Measurements from ENCODE around the gene HCN4. TPM values are rescaled to one million over a fixed set of nuclear protein-coding genes. Genes with fewer than 3 reads are reported as not detected.

HCN4 gene
- total and polyA plus RNA-seq, 2 experiments from 2014 or later = 0.27 to 0.40 TPM

- Histone ChIP-seq H4K20me1 (ENCODE audit: insufficient read depth, poor library complexity, severe bottlenecking) (no peaks in the 10 kb centered on the region), H3K79me2 (no peaks in the 10 kb centered on the region), H3K27me3 (no peaks in the 10 kb centered on the region)
These were observed 21.3 kb upstream of the HCN4 start for GRCh38 chr15:73389971-73390544.

GRCh38 chr15:73389539-73389938 is 20.8 kb upstream of the HCN4 start:
- H2AFZ ChIP-seq = no peak overlapping the region
- no peaks in the 10 kb centered on the region for H3K36me3 ChIP-seq (replicated peaks; ENCODE audit: insufficient read depth, low read depth)
- no peaks in the 10 kb centered on the region for H3K79me2 ChIP-seq
- peaks cover 14% of the 10 kb centered on the region for H3K4me1 ChIP-seq (ENCODE audit: insufficient read depth)
- no peak overlapping the region for H3K4me2 ChIP-seq
- H4K20me1 ChIP-seq (ENCODE audit: insufficient read depth, poor library complexity, severe bottlenecking) = no peaks in the 10 kb centered on the region
- H3K27me3 ChIP-seq = no peaks in the 10 kb centered on the region
- no peak overlapping the region for H3K4me3 ChIP-seq
- H3K9me2 ChIP-seq (replicated peaks; ENCODE audit: insufficient read depth) = no peaks in the 10 kb centered on the region
- DNase-seq (ENCODE audit: low spot score) = peak; percentile 56
- no peak for TF ChIP-seq CTCF (IDR thresholded peaks at IDR 0.05; ENCODE audit: poor library complexity)
- TF ChIP-seq EZH2 (IDR thresholded peaks at IDR 0.05; ENCODE audit: borderline replicate concordance) = no peak
- no peak for TF ChIP-seq EZH2phosphoT487 (IDR thresholded peaks at IDR 0.05; ENCODE audit: low read depth, severe bottlenecking, unreplicated experiment)
- 36% methylated on average over 2 of the region's 2 CpGs for WGBS (ENCODE audit: low lambda C conversion rate, missing lambda C conversion rate)
- no peaks in the 10 kb centered on the region for H3K9me3 ChIP-seq (ENCODE audit: low read depth)
- H3K27ac ChIP-seq = peak overlapping the region; percentile 77

More at GRCh38 chr15:73389971-73390544, 21.3 kb upstream of the HCN4 start:
- H3K4me3 ChIP-seq = no peak overlapping the region
- H3K9me2 ChIP-seq (replicated peaks; ENCODE audit: insufficient read depth) = no peaks in the 10 kb centered on the region
- no peaks in the 10 kb centered on the region for H3K36me3 ChIP-seq (replicated peaks; ENCODE audit: insufficient read depth, low read depth)
- 85% methylated on average over 2 of the region's 2 CpGs for WGBS (ENCODE audit: low lambda C conversion rate, missing lambda C conversion rate)
- H3K4me2 ChIP-seq = no peak overlapping the region
- H2AFZ ChIP-seq = no peak overlapping the region
- DNase-seq (ENCODE audit: low spot score) = no peak
- H3K9me3 ChIP-seq (ENCODE audit: low read depth) = no peaks in the 10 kb centered on the region
- peaks cover 14% of the 10 kb centered on the region for H3K4me1 ChIP-seq (ENCODE audit: insufficient read depth)
- H3K27ac ChIP-seq = peak overlapping the region; percentile 76
- TF ChIP-seq EZH2 (IDR thresholded peaks at IDR 0.05; ENCODE audit: borderline replicate concordance) (no peak), EZH2phosphoT487 (IDR thresholded peaks at IDR 0.05; ENCODE audit: low read depth, severe bottlenecking, unreplicated experiment) (no peak), CTCF (IDR thresholded peaks at IDR 0.05; ENCODE audit: poor library complexity) (no peak)

- peak overlapping the region; percentile 27 for H3K27ac ChIP-seq
- no peak overlapping the region for H3K4me2 ChIP-seq
- H3K9me3 ChIP-seq (ENCODE audit: low read depth) = no peaks in the 10 kb centered on the region
- no peaks in the 10 kb centered on the region for H3K36me3 ChIP-seq (replicated peaks; ENCODE audit: insufficient read depth, low read depth)
- H4K20me1 ChIP-seq (ENCODE audit: insufficient read depth, poor library complexity, severe bottlenecking) = no peaks in the 10 kb centered on the region
- H2AFZ ChIP-seq = no peak overlapping the region
- H3K4me3 ChIP-seq = no peak overlapping the region
- peaks cover 14% of the 10 kb centered on the region for H3K4me1 ChIP-seq (ENCODE audit: insufficient read depth)
- no peaks in the 10 kb centered on the region for H3K27me3 ChIP-seq
- H3K79me2 ChIP-seq = no peaks in the 10 kb centered on the region
- peak; percentile 55 for DNase-seq (ENCODE audit: low spot score)
- no peaks in the 10 kb centered on the region for H3K9me2 ChIP-seq (replicated peaks; ENCODE audit: insufficient read depth)
- TF ChIP-seq CTCF (IDR thresholded peaks at IDR 0.05; ENCODE audit: poor library complexity) (no peak), EZH2 (IDR thresholded peaks at IDR 0.05; ENCODE audit: borderline replicate concordance) (no peak), EZH2phosphoT487 (IDR thresholded peaks at IDR 0.05; ENCODE audit: low read depth, severe bottlenecking, unreplicated experiment) (no peak)
- 37% methylated on average over 7 of the region's 7 CpGs for WGBS (ENCODE audit: low lambda C conversion rate, missing lambda C conversion rate)
These were observed 19.6 kb upstream of the HCN4 start for GRCh38 chr15:73388256-73388781.
